ENCODE measurements around the gene PRICKLE2.

- TF ChIP-seq CTCF (IDR thresholded peaks at IDR 0.05) (no peak), POLR2A (IDR thresholded peaks at IDR 0.05; ENCODE audit: low read depth) (no peak), EP300 (IDR thresholded peaks at IDR 0.05) (no peak)
Measured at GRCh38 chr3:64145438-64145837, 79.8 kb downstream of the PRICKLE2 start.

Data from esophagus muscularis mucosa (tissue), 4 donors.